ENCODE measurements around the gene ARRDC1.
A peak's percentile ranks its signal among the peaks of the same experiment; 100 is the strongest.

ARRDC1 gene

DNA sequence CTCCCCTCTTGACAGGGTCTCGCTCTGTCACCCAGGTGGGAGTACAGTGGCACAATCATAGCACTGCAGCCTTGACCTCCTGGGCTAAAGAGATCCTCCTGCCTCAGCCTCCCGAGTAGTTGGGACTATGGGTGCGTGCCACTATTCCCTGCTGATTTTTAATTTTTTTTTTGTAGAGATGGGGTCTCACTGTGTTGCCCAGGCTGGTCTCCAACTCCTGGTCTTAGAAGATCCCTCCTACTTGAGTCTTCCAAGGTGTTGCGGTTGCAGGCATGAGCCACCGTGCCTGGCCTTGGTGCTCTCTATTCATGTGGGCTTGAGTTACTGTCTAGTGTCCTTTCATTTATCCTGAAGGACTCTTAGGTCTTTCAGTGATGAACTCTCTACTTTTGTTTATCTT, 37.4 kb downstream of the ARRDC1 start:
- DNase-seq = no peak

DNA sequence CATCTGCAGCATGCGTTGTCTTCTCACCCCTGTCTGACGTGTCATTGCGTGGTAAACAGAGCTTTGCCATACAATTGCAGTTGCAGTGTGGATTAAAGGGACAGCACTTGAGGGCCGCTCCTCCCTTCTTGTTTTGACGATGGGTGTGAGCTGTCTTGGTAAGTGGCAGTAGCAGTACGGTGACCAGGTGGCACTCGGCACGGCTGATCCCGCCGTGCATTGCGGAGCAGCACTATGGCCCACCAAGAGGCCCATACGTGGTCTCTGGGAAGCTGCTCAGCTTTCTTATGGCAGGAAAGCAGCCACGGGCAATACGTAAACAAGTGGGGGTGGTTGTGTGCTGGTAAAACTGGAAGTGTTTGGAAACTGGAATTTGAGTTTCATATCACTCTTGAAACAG, 38.4 kb downstream of the ARRDC1 start:
- no peak for DNase-seq

DNA sequence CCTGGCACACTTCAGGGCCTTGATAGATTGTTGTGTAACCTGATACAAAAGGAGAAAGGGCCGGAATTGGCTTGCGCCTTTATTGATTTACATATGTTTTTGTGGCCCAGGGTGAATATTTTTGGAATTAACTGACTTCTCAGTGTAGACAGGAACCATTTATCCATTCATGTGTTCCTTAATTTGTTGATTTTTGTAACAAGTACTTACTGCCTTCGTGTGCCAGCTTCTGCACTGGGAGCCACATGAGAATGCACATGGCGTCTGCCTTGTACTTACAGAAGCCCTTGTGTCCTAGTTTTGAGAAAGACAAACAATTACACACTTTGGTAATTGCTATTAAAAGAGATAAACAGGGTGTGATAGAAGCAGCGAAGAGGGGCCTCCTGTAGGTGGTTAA, 39.7 kb downstream of the ARRDC1 start:
- peak; percentile 65 for DNase-seq

DNA sequence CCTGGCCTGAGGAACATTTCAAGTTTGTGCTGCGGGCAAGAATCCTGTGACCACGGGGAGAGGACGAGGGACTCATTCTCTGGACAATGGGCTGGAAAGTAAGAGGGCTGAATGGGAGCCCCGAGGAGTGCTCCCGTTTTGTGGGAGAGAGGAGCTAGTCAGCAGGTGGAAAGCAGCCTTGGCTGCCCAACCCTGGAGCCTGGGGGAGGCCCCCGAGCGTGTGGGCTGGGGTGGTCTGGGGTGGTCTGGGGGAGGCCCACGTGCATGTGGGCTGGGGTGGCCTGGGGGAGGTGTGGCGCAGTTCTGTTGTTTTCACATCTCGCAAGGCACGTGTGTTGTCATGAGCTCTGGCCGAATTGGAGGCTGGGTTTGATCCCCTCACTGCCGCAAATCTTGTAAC, 40.9 kb downstream of the ARRDC1 start:
- no peak for DNase-seq

DNA sequence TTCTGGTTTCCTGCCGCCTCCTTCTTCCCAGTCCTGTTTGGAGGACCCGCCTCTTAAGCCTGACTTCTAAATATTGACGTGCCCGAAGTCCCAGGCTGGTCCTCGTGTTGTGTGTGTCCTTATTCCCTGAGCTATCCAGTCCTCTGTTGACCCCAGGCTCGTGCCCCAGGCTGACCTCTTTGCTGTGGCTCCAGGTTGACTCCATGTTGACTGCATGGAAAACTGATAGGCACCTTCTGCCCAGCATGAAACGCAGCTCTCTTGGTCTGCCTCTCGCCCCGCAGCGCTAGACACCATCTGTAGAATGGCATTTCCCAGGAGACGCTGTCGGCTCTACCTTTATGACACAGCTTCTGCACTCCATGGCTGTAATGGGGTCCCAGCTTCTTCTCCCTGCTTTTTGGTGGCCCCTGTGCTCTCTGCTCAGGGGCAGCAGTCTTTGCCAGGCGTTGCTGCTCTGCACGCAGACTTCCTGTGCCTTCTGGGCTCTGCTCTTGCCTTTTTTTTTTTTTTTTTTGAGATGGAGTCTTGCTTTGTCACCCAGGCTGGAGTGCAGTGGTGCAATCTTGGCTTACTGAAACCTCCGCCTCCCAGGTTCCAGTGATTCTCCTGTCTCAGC, 41.7 kb downstream of the ARRDC1 start:
- no peak for DNase-seq

DNA sequence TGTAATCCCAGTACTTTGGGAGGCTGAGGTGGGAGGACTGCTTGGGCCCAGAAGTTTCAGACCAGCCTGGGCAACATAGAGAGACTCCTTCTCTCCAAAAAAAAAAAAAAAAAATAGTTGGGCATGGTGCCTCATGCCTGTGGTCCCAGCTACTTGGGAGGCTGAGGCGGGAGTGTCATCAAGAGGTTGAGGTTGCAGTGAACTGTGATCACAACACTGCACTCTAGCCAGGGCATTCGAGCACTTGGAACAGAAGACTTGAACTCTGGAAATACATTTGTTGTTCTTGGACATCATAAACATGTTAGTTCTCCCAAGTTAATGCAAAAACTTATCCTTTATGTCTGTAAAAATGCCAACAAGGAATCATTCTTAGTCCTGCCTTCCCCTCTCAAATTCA, 42.9 kb downstream of the ARRDC1 start:
- DNase-seq = no peak

DNA sequence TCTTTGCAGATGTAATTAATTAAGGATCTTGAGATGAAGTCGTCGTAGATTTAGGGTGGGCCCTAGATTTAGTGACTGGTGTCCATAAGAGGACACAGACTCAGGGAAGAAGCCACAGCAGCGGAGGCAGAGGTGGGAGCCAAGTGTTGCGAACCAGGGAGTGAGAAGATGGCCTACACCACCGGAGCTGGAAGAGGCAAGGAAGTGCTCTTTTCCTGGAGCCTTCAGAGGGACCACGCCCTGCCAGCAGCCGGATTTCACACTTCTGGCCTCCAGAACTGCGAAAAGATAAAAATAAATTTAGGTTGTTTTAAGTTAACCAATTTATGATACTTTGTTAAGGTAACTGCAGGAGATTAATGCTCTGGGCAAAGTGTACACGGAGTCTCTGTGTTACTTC, 44.1 kb downstream of the ARRDC1 start:
- DNase-seq = no peak

DNA sequence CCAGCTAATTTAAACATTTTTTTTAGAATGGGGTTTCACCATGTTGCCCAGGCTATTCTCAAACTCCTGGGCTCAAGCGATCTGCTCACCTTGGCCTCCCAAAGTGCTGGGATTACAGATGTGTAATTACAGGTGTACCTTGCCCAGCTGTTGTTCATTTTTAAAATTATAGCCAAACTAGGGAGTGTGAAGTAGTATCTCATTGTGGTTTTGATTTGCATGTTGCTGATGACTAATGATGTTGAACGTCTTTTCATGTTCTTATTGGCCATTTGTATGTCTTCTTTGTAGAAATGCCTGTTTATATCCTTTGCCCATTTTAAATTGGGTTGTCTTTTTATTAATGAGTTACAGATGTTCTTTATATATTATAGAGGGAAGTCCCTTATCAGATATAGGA, 44.8 kb downstream of the ARRDC1 start:
- DNase-seq = no peak

DNA sequence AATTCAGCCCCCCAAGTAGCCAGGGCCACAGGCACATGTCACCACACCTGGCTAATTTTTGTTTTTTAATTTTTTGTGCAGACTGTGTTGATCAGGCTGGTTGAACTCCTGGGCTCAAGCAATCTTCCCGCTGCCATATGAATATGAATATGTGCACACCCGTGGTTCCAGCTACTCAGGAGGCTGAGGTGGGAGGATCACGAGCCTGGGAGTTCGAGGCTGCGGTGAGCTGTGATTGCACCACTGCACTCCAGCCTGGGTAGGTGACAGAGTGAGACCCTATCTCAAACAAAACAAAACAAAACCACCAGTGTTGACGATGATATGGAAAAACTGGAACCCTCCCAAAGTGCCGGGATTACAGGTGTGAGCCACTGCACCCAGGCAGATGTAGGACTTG, 45.3 kb downstream of the ARRDC1 start:
- DNase-seq = no peak

DNA sequence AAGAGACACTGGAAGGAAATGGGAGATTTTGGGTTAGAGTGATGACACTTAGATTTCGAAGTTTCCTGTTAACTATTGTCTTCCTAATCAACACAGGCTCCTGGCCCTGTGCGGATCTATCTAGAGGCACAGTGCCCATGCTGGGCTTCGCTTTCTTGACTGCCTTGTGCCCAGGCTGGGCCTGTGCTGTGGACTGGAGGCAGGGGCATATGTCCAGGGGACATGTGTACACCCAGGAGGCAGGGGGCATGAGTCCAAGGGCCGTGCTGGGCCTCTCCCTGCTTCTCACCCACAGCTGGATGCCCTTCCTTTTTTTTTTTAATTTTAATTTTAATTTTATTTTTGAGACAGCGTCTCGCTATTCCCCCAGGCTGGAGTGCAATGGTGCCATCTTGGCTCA, 50.9 kb downstream of the ARRDC1 start:
- no peak for DNase-seq

DNA sequence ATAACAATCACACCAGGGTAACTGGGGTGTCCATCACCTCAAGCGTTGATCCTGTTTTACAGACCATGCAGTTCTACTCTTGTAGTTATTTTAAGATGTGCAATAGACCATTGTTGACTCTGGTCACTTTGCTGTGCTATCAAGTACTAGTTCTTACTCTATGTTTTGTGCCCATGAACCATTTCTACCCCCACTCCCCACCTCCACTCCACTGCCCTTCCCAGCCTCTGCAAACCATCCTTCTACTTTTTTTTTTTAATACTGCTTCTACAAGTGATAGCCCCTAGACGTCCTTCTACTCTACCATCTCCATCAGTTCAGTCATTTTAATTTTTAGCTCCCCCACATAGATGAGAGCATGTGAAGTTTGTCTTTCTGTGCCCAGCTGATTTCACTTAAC, 52.1 kb downstream of the ARRDC1 start:
- no peak for DNase-seq

DNA sequence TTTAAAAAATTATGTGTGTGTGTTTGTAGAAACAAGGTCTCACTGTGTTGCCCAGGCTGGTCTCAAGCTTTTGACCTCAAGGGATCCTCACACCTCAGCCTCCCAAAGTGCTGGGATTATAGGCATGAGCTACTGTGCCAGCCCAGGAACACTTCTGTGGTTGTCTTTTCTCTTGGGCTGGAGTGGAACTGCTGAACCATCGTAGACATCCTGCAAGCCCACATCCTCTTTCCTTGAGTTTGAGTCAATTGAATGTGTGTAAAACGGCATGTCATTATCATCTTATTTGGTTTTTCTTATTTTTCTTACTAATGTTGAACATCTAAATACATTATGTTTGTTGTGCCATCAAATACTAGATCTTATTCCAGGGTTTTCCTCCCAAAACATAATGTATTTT, 53.3 kb downstream of the ARRDC1 start:
- DNase-seq = no peak

DNA sequence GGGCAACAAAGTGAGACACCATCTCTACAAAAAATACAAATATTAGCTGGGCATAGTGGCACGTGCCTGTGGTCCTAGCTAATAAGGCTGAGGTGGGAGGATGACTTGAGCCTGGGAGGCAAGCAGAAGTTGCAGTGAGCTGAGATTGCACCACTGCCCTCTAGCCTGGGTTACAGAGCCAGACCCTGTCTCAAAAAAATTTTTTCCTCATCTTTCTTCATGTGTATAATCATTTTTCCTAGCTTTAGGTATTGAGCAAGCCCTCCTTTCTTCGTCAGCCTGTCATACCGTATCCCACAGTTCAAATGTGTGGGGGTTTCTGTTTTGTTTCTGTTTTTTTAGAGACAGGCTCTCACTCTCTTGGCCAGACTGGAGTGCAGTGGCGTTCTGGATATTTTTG, 54.7 kb downstream of the ARRDC1 start:
- DNase-seq = no peak

DNA sequence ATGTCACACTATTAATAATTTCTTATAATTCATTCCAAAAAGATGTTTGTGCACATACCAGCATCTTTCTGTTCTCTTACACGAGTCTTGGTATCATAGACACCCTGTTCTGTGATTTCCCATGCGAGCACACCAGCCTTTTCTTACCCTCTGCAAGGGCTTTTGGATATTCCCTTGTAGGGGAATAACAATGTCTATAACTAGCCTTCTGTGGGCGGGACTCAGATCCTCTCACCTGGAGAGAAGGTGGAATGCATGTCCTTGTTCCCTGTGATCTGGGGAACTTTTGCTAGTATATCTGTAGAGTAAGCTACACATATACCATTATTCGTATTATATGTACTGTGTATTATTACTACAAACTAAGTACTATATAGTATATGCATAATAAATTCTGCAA, 58.1 kb downstream of the ARRDC1 start:
- DNase-seq = peak; percentile 33

DNA sequence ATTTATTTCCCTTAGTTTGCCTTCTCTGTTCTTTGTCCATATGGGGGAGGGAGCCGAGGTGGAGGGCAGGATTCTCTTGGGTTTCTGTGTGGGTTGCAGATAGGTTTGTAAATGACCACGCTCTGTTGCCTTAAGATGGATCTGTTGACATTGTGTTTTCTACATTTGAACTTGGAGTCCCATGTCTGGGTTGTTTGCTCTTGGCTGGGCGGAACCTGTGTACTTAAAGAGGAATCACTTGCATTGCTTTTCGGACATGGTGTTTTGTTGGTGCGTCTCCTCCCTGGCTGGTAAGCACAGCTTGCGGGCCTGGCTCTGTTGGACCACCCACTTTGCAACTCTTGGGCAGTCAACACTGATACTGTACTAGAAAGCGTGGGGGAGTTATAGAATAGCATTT, 59.2 kb downstream of the ARRDC1 start:
- peak; percentile 48 for DNase-seq
